CD4-positive, alpha-beta T cell (primary cell): ENCODE results near the gene XK. TPM values are rescaled to one million over a fixed set of nuclear protein-coding genes. Genes with fewer than 3 reads are reported as not detected.

Experiments used
- ATAC-seq: fragments of 200-7000 bp; cut with Tn5 transposase; one replicate; pipeline ENCODE4 v1.10.0; 2022; ENCODE audit warnings: mild to moderate bottlenecking; ENCODE audit not compliant: poor library complexity
- CTCF ChIA-PET: fragments of 350-600 bp; sonication (Branson Sonifier 250); formaldehyde crosslinking; loops from one replicate; lab custom pipeline; 2021; ENCODE audit warnings: antibody characterized with exemption, inconsistent platforms; lab: Charles Lee
- POLR2A ChIA-PET: fragments of 350-600 bp; sonication (Branson Sonifier 250); formaldehyde crosslinking; loops from one replicate; lab custom pipeline; 2021; ENCODE audit warnings: antibody characterized with exemption, inconsistent platforms; lab: Charles Lee
- DNase-seq, 14 experiments: peaks; one replicate each; pipeline ENCODE4 v3.0.0-alpha.2; 2013 to 2020; ENCODE audit warnings: mixed read lengths in 2 of 14
- H3K27ac ChIP-seq, 2 donors: one replicate each; pipeline versions ENCODE4 v1.5.1 to v1.7.0; 2013; ENCODE audit warnings: low read length in 2 of 2, low read depth in 1 of 2, mild to moderate bottlenecking in 1 of 2
- H3K27me3 ChIP-seq, 2 experiments: 1 replicate in 1 of 2; 2 replicates in 1 of 2; pipeline versions ENCODE4 v1.6.1 to v1.7.0; 2013; ENCODE audit warnings: low read length in 2 of 2, control low read depth in 1 of 2, mild to moderate bottlenecking in 1 of 2, moderate library complexity in 1 of 2; ENCODE audit not compliant: insufficient read depth in 2 of 2, control insufficient read depth in 1 of 2
- H3K36me3 ChIP-seq: one replicate; pipeline ENCODE4 v1.6.1; 2013; ENCODE audit warnings: low read length, control low read depth; ENCODE audit not compliant: insufficient read depth
- H3K4me1 ChIP-seq: one replicate; pipeline ENCODE4 v1.6.1; 2013; ENCODE audit warnings: low read length, control low read depth; ENCODE audit not compliant: insufficient read depth
- H3K4me3 ChIP-seq: one replicate; pipeline ENCODE4 v1.5.1; 2013; ENCODE audit warnings: mild to moderate bottlenecking, low read length, moderate library complexity
- H3K9me3 ChIP-seq, 2 experiments: 1 replicate in 1 of 2; 2 replicates in 1 of 2; pipeline versions ENCODE4 v1.6.1 to v1.7.0; 2013; ENCODE audit warnings: low read length in 2 of 2, mild to moderate bottlenecking in 2 of 2, control low read depth in 1 of 2, moderate library complexity in 1 of 2; ENCODE audit not compliant: control insufficient read depth in 1 of 2, insufficient read depth in 1 of 2
- H3K27ac Mint-ChIP-seq: one replicate; pipeline ENCODE4 v1.8.0; 2020; ENCODE audit warnings: mixed read lengths
- H3K27me3 Mint-ChIP-seq: one replicate; pipeline ENCODE4 v1.8.0; 2021; ENCODE audit warnings: mixed read lengths
- H3K36me3 Mint-ChIP-seq: one replicate; pipeline ENCODE4 v1.8.0; 2021; ENCODE audit warnings: low read depth, mixed read lengths
- H3K4me1 Mint-ChIP-seq: one replicate; pipeline ENCODE4 v1.8.0; 2021; ENCODE audit warnings: low read depth, mixed read lengths
- H3K4me3 Mint-ChIP-seq: one replicate; pipeline ENCODE4 v1.8.0; 2020; ENCODE audit warnings: mild to moderate bottlenecking, mixed read lengths
- H3K9me3 Mint-ChIP-seq: one replicate; pipeline ENCODE4 v1.8.0; 2020; ENCODE audit warnings: mixed read lengths
- CTCF ChIP-seq: fragments of 200-600 bp; IDR thresholded peaks from one replicate; pipeline ENCODE4 v1.8.0; 2022; ENCODE audit warnings: antibody characterized with exemption, mild to moderate bottlenecking
- intact Hi-C, 2 experiments: fragments of 100-400 bp; cut with DNase I in 1 of 2; cut with micrococcal nuclease in 1 of 2; formaldehyde crosslinking; loops; one replicate each; pipeline versions ENCODE4 v1.15.1 to v1.9.0; 2023 to 2025; cut with DNase I, micrococcal nuclease
- total RNA-seq, 174 experiments: library from RNA in 2 of 174; stranded (reverse) in 2 of 174; gene quantifications; one replicate each; pipeline ENCODE4 v1.2.3 and lab custom pipeline; 2021 to 2026

The XK gene
- total RNA-seq, 2 experiments from 2014 or later: 0.05 TPM; not detected in 1

DNA sequence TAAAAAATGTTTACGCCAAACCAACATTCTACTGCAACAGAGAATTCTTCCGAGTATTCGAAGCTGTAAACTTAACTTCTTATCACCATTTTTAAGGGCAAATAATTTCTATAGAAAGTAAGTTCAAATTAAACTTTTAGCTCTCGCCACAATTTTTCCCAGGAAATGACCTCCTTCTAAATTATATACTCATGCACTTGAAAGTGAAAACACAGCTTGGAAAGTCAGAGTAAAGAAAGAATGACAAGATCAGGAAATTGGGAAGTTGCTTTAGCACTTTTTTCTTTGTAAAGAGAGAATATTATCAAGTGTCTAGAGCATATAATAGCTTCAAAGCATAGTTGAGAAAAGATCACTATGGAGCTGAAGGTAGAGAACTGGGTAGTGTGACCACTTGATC, 95.5 kb downstream of the XK start:
- no peaks in the 10 kb centered on the region for H3K9me3 Mint-ChIP-seq
- Histone ChIP-seq H3K36me3 (no peaks in the 10 kb centered on the region), H3K27me3 (no peaks in the 10 kb centered on the region), H3K9me3 (no peaks in the 10 kb centered on the region), H3K4me1 (peaks cover 12% of the 10 kb centered on the region), H3K27ac (no peak overlapping the region), H3K4me3 (peak overlapping the region; percentile 14)
- no peaks in the 10 kb centered on the region for H3K36me3 Mint-ChIP-seq
- H3K4me1 Mint-ChIP-seq: peaks cover 31% of the 10 kb centered on the region
- no peaks in the 10 kb centered on the region for H3K27me3 Mint-ChIP-seq
- DNase-seq: no peak
- TF ChIP-seq CTCF: no peak
- ChIA-PET POLR2A (interaction anchor here (0.6 to 0.8 kb wide), 2 partner anchors 35 to 546 kb away, joined by 3 read pairs; partner anchors contain the start of gene RPGR), CTCF (interaction anchor here (1.1 kb wide), 1 partner anchor 13 kb away, joined by 3 read pairs; no protein-coding TSS in a partner anchor)
- no peak overlapping the region for H3K27ac Mint-ChIP-seq
- ATAC-seq: no peak
- no peak overlapping the region for H3K4me3 Mint-ChIP-seq
- intact Hi-C loops: no loop called here

Other genes with a start within 250 kb of the XK start
- gene LANCL3, start 114.1 kb upstream of the XK start, total RNA-seq: under 1 TPM; 0.05 to 0.11 TPM
- 1 to 10 TPM; 1.6 TPM for gene CYBB, start 94.3 kb downstream of the XK start, total RNA-seq
- gene DYNLT3, start 161.8 kb downstream of the XK start, total RNA-seq: 10 to 100 TPM; 47.9 to 48.3 TPM